GM19468 (cell line): ENCODE measurements around the gene C15orf62.
A peak's percentile ranks its signal among the peaks of the same experiment; 100 is the strongest.

Experiments used
- ATAC-seq: cut with Tn5 transposase; IDR thresholded peaks from one replicate; pipeline ENCODE4 v1.9.1; 2021; ENCODE audit warnings: mild to moderate bottlenecking, moderate library complexity, moderate number of reproducible peaks; ENCODE audit not compliant: unreplicated experiment; ENCODE audit errors: extremely low read depth

C15orf62 gene, protein sequence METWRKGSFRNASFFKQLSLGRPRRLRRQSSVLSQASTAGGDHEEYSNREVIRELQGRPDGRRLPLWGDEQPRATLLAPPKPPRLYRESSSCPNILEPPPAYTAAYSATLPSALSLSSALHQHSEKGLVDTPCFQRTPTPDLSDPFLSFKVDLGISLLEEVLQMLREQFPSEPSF

DNA sequence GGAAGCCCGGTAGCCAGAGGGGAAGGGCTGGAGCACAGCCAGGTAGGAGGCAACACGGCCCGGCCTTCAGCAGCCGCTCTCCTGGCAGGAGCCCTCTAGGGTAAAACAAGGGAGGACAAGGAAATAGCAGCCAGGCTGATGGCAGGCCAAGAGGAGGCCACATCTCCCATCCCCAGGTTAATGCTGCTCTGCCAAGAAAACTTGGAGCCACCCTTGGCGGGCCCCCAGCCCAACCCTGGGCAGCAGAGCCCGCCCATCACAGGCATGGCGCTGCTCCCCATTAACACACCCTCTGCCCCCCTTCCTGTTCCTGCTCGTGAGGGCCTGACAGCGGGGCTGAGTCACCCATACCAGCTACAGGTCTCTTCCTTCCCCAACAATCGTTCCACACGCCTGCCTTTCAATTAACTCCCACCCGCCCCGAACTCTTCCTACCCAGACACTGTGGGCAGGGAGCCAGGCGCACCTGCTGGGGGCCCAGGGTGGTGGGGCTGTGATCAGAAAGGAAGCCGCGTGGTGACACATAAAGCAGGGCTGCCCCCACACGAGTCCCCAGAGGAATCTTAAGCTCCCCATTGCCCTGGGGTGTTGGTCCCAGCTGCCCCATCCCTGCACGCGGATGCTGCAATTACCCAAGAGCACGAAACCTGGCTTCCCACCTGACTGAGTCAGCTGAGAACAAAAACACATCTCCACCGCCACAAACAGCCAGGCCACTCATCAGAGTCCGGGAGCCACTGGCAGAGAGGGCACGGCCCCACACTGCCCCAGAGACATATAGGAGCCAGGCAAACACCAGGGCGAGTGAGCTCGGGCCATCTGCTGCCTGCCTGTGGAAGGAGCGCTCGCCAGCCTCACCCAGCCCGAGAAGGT lies at the start of gene C15orf62:
Gene C15orf62, plus strand, starts transcription at position 707 of the 873 bp plus-strand sequence. CDS start 516 bp downstream, outside the sequence.
- peak; percentile 18 for ATAC-seq

DNA sequence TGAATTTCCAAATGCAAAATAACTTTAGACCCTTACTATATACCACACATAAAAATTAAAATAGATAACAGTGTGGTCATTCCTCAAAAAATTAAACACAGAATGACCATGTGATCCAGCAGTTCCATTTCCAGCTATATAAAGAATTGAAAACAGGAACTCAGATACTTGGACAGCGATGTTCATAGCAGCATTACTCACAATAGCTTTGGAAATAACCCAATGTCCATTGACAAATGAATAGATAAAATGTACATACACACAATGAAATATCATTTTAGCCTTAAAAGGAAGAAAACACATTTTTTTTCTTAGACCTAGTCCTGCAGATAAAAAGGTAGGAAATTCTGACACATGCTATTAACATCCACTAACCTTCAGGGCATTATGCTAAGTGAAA lies 48.1 kb upstream of the C15orf62 start:
- no peak for ATAC-seq

DNA sequence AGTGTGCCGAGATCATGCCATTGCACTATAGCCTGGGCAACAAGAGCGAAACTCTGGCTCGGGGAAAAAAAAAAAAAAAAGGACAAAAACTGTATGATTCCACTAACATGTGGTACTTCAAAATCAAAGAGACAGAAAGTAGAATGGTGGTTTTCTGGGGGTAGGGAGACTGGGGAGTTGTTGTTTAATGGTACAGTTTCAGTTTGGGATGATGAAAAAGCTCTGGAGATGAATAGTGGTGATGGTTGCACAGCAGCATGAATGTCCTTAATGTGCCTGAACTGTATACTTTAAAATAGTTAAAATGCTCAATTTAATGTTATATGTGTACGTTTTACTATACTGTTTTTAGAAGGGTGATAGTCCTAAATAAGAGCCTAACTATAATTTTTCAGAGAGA lies 47.4 kb upstream of the C15orf62 start:
- no peak for ATAC-seq

DNA sequence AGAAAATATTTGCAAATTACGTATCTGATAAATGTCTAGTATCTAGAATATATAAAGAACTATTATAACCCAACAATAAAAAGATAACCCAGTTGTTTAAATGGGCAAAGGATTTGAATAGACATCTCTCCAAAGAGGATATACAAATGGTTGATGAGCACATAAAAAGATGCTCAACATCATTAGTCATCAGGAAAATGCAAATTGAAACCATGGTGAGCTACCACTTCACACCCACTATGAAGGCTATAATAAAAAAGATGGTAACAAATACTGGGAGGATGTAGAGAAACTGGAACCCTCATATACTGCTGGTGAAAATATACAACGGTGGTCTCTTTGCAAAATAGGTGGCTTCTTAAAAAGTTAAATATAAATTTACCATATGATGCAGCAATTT lies 46.8 kb upstream of the C15orf62 start:
- ATAC-seq, result no peak

DNA sequence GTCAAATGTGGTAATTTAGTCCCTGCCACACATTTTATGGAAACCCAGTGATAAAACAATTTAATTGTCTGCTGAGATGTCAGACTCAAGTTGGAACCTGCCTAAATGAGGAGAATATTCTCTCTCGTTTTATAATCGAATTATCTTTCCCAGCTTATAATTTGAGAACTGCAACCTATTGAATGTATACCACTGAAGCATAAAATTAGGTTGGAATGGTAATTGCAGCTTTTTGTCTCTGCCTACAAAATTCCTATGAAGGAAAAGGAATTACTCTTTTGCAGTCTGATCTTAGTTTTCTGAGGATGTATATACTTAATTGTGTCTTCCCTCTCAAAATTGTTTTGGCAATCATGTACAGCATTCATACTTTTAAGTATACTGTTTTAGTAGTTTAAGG lies 45.9 kb upstream of the C15orf62 start:
- ATAC-seq, result no peak

DNA sequence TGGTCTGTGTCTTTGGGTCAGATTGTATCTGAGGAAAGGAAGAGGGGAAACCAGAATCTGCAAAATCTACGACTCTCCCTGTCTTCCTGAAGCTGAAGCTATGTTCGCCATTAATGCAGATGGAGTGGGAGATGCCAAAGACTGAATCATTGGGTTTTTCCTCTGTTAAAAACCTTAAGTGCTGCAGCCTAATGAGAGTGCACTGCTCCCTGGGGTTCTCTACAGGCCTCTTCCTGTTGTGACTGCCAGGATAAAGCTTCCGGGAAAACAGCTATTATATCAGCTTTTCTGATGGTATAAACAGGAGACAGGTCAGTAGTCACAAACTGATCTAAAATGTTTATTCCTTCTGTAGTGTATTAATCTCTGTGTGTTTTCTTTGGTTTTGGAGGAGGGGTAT lies 38.7 kb upstream of the C15orf62 start:
- no peak for ATAC-seq

DNA sequence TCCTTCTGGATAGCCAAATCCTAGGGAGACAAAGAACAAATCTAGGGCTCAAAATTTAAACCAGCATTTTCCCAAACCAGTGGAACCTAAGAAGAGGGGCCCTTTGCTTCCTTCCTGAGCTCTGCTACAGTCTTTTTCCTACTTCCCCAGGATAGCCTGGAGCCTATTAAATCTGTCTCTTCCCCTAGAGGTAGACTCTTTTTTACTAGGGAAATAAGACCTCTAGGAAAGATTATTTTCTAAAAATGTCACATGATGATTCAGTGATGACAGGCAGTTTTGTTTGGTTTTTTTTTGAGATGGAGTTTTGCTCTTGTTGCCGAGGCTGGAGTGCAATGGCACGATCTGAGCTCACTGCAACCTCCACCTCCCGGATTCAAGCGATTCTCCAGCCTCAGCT lies 33.2 kb upstream of the C15orf62 start:
- no peak for ATAC-seq

DNA sequence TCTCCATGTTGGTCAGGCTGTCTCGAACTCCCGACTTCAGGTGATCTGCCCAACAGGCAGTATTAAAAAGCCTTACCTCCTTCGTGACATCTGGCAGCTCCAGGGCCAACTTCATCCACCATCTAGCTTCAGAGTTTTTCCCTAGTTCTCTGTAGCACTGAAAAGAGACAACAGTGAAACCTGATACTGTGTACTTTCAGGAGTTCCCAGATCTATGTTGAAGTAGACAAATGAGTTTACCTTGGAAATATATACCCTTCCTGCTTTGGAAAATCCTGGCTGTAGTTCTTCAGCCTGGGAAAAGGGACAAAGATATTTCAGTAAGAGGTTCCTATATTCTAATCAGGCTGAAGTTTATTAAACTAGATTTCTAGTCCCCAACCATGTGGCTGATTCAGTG lies 32.7 kb upstream of the C15orf62 start:
- ATAC-seq, result no peak

DNA sequence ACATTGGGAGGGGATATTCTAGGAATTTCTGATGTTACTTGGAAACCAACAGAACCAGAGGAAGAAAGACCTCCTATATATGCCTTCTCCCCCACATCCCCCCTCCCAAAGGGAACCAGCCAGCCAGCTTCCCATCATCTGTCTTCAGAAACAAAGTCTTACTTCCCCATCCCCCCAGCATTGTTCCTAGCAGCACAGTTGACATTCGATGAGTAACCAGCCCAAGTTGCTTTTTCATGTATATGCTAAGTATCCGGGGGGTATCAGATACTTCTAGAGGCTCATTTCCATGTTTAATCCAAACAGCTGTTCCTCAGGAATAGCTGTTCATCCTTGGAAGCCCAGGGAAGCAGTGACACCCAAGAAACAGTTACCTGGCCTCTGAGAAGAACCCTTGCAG lies 30.7 kb upstream of the C15orf62 start:
- no peak for ATAC-seq

DNA sequence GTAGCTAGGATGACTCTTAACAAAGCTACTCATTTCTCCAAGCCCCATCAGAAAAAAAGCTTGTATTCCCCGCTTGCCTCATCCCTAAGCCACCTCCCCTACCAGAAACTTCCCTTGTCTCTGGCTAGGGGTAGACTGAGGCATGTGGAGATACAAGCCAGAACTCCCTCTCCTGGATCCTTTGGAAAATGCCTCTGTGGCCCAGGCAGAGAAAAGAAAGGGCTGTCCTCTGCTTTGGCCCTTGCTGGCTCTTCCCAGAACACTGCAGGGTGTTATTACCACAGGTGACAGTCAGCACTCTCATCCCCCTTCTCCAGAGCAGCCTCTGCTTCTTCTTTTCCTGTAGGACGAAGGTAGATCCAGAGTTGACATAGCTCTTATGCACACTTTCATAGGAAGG lies 29.9 kb upstream of the C15orf62 start:
- no peak for ATAC-seq

DNA sequence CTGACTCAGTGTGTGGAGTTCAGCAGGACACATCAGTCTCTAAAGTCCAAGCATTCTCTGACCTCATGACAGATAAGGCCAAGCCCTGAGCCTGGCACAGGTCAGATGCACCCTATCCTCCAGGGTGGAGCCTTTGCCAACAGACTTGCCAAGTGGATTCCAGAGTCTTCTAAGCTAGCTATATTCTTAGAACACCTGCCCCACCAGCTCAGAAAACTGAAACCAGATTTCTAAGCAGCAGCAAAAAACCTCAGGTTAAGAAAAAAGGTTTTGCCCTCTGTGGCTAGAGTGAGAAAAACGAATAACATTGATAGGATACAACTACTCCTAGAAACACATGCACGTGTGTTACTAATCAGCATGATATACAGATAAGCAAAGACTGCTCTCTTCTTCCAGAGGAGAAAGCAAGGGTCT lies 26.3 kb upstream of the C15orf62 start:
- no peak for ATAC-seq

DNA sequence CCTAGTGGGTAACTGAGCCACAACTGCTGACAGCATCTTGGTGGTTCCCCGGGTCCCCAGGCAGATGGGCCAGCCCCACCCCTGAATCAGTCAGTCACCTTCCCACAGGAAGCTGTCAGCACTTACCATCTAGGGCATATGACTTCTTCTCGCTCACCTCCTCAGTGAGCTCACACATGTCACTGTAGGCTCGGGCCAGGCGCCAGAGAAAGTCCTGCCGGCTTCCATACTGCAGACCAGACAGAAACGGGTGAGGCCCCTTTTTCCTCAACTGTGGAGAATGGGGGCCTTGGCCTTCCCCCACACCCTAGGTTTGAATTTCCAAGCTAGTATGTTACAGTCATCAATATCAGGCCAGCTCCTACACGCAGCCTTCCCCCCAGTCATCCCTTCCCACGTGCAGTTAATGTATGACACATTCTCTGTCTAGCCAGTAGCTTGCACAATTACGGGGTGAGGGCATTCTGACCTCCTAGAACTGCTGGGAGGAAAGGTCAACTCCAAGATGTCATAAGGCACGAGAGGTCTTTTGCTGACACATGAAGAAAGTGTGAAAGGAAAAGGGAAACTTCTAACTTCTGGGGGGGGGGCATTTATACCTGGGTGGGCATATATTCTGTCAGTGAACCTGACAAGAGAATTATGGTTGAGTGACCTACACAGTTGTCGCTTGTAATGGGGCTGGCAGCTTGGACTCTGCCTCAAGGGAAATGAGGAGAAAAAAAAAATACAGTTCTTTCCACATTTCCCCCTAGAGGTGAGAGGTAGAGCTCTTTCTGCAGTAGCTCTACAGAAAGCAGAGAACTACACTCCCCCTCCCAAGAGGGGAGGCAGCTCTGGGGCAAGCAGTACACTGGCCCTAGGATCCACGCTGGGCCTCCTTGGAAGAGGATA lies 25.6 kb upstream of the C15orf62 start:
- no peak for ATAC-seq

DNA sequence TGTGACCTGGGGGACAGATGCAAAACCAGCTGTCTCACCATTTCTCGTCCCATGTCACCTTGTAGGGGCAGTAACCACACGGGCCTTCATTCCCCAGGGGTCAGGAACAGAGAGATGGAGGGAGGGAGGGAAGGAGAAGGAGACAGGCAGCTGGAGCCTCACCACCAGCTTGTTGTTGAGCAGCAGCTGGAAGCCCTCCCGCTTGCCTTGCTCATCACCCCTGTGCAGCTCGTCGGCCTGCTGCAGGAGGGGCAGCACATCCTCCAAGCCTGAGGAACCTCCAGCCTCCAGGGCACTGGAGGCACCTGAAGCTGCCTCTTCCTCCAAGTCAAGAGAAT lies 25.0 kb upstream of the C15orf62 start:
- ATAC-seq, result no peak

DNA sequence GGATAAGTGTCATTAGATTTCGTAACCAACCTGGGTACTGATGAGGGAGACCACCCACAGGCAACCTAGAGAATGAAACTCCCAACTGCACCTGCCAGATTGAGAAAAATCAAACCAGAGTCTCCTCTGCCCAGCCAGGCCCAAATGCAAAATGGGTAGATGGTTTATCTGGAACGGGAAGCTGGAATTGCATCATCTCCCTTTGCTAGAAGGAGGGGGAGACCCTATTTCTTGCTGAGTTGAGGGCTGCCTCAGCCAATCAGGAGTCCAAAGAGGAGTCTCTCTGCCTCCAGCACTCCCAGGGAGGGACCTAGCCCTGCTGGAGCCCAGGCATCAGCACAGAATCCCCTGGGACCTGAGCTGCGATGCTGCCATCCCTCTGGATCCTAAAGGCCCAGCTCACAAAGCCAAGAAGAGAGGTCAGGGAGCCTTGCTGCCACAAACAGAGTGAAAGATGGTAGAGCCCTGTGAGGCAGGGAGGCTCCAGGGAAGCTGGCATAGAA lies 22.8 kb upstream of the C15orf62 start:
- no peak for ATAC-seq

DNA sequence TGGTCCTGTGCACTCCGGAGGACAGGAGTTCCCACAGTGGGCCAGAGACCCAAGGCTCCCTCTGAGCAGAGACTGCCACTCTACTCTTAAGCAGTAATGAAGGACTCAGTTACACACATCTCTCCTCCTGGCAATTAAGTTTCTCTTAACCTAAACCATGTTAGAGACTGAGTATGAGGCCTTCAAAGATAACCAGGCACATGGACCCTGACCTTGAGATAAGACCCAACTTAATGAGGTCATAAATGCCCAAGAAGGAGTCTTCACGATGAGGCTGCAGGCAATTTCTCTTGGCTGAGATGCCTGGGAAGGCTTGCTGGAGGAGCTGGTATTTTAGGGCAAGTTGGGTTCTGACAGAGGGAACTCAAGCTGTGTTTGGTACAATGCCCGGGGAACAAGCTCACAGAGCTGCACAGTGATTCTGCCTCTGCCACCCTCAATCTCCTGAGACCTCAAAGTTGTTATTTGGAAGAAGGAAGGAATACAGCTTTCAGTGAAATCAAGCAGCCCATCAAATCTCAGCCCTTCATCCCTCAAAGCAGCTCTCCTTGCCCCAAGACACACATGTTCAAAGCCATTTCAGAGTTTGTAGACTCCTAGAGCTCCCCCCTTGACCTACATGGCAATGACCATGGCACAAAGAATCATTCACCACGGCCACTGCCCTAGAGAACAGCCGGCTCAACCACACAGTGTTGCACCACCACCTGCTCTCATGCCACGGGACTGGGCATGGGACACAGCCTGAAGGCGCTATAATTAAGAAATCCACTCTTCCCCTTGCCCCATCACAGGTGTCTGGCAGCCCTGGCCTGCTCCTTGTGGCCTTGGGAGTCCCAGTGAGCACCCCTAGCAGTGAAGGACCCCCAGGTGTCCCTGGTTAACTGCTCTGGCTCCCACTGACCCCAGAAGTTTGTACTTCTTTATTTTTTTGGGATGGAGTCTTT lies 21.8 kb upstream of the C15orf62 start:
- no peak for ATAC-seq

DNA sequence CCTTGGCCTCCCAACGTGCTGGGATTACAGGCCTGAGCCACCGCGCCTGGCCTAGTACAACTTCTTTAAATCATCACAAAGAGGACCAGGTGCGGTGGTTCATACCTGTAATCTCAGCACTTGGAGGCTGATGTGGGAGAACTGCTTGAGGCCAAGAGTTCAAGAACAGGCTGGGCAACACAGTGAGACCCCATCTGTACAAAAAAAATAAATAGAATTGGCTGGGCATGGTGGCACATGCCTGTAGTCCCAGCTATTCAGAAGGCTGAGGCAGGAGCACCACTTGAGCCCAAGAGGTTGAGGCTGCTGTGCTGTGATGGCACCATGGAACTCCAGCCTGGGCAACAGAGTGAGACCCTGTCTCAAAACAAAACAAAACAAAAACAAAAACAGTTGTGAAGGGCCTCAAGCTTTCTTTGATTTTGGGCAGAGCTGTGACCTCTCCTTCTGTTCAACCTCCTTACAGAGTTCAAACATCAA lies 20.6 kb upstream of the C15orf62 start:
- no peak for ATAC-seq

DNA sequence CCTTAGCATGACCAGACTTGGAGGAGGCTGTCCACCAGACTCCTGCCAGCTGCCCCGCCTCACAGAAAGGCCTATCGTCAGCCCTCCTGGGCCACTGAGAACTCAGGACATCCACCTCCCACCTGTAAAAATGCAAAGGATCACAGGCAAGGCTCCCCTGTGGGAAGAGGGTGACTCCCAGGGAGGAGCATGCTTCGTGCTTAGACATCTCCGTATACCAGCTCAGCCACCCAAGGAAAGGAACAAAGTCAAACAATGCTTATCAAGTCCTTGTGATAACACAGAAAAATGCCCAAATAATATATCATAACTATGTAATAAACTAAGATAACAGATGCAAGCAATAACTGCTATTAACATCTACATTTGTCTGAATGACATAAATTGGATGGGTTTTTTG lies 18.9 kb upstream of the C15orf62 start:
- no peak for ATAC-seq

DNA sequence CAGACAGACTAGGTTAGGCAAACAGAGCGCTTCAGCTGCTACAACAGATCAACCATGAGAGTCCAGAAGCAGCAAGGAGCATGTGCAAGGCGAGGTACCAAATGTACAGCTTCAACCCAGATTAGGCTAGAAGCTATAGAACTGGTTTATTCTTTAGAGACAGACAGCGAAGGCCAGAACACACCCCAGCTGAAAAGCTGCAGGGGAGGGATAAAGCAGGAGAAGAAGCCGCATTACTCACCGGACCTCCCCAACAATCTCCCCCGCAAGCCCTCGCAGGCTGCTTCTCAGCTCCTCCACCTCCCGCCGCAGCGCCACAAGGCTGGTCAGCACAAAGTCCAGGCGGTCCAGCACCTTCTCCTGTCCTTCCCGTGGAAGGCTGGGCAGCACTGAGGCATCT lies 18.0 kb upstream of the C15orf62 start:
- no peak for ATAC-seq

DNA sequence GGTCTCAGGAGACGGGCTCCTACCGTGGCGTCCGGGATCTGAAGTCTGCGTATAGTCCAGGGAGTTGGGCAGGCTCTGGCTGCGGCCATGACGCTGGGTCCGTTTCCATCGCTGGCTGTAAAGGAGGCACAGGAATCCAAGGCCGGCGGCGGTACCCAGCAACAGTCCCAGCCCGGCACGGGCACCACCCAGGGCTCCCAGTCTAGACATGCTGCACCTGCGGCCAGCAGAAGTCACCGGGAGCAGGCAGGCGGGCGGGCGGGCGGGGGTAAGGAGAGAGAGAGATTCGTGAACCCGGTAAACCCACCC lies 15.3 kb upstream of the C15orf62 start:
- ATAC-seq, result no peak
